OCI-LY7 (cell line): Measurements from ENCODE around the gene MICAL3. TPM values are rescaled to one million over a fixed set of nuclear protein-coding genes. Genes with fewer than 3 reads are reported as not detected.
"Not testable (repeated sequence)": the region's sequence is repeated elsewhere in the genome, so short reads cannot be mapped to it uniquely, and the experiment has no call there.

Experiments
- BruUV-seq: library from RNA; stranded (reverse); fragments of 400-500 nt; replicated peaks from 2 replicates; lab custom pipeline; 2021; lab: Mats Ljungman, UMichigan
- CTCF ChIA-PET: fragments of 300-600 bp; sonication (Branson Sonifier 250); formaldehyde crosslinking; loops from one replicate; lab custom pipeline; 2022; ENCODE audit warnings: antibody characterized with exemption; ENCODE audit not compliant: unreplicated experiment; lab: Charles Lee
- POLR2A ChIA-PET: fragments of 300-600 bp; sonication (Branson Sonifier 250); formaldehyde crosslinking; loops from one replicate; lab custom pipeline; 2022; ENCODE audit warnings: antibody characterized with exemption; lab: Charles Lee
- DNase-seq: peaks from one replicate; pipeline ENCODE4 v3.0.0-alpha.2; 2015; ENCODE audit warnings: low spot score
- H2AFZ ChIP-seq: fragments of 200-600 bp; sonication (generic), shearing (Covaris generic); 2 replicates; pipeline ENCODE4 v1.6.1; 2014; ENCODE audit warnings: mild to moderate bottlenecking, antibody characterized with exemption, low read length, moderate library complexity
- H3K27ac ChIP-seq: fragments of 200-600 bp; sonication (generic); 2 replicates; pipeline ENCODE4 v1.5.1; 2014; ENCODE audit warnings: mixed run types, low read depth, mild to moderate bottlenecking, moderate library complexity, low read length, inconsistent platforms; ENCODE audit not compliant: poor library complexity, severe bottlenecking
- H3K36me3 ChIP-seq: fragments of 200-600 bp; sonication (generic); 2 replicates; pipeline ENCODE4 v1.6.1; 2014; ENCODE audit warnings: mild to moderate bottlenecking, antibody characterized with exemption, low read length, moderate library complexity, mixed read lengths; ENCODE audit not compliant: insufficient read depth
- H3K4me1 ChIP-seq: fragments of 200-600 bp; sonication (generic); 2 replicates; pipeline ENCODE4 v1.5.1; 2014; ENCODE audit warnings: mild to moderate bottlenecking, low read length; ENCODE audit not compliant: insufficient read depth, poor library complexity, severe bottlenecking
- H3K4me2 ChIP-seq: fragments of 200-600 bp; sonication (generic); 2 replicates; pipeline ENCODE4 v1.6.1; 2014; ENCODE audit warnings: mild to moderate bottlenecking, low read length
- H3K4me3 ChIP-seq: fragments of 200-600 bp; sonication (generic); 2 replicates; pipeline ENCODE4 v1.5.1; 2014; ENCODE audit warnings: mild to moderate bottlenecking, low read depth, low read length; ENCODE audit not compliant: poor library complexity, severe bottlenecking
- H3K79me2 ChIP-seq: fragments of 200-600 bp; sonication (generic); 2 replicates; pipeline ENCODE4 v1.6.1; 2016; ENCODE audit warnings: low read depth, mild to moderate bottlenecking, low read length, moderate library complexity, mixed read lengths; ENCODE audit not compliant: insufficient read depth
- H3K9me2 ChIP-seq: fragments of 200-600 bp; sonication (generic); 2 replicates; pipeline ENCODE4 v1.6.1; 2016; ENCODE audit warnings: mild to moderate bottlenecking, low read length, mixed read lengths; ENCODE audit not compliant: insufficient read depth
- H3K9me3 ChIP-seq: fragments of 200-600 bp; sonication (generic); 2 replicates; pipeline ENCODE4 v1.6.1; 2014; ENCODE audit warnings: mild to moderate bottlenecking, mixed run types, low read length, mixed read lengths
- H4K20me1 ChIP-seq: fragments of 200-600 bp; sonication (generic); 2 replicates; pipeline ENCODE4 v1.6.1; 2014; ENCODE audit warnings: mild to moderate bottlenecking, antibody characterized with exemption, low read length, moderate library complexity, mixed read lengths; ENCODE audit not compliant: insufficient read depth
- CTCF ChIP-seq: fragments of 200-600 bp; sonication (generic); conservative IDR thresholded peaks from 2 replicates; pipeline ENCODE4 v1.5.1; 2014; ENCODE audit warnings: mild to moderate bottlenecking, antibody characterized with exemption, low read length, moderate library complexity, mixed read lengths
- EZH2phosphoT487 ChIP-seq: fragments of 200-600 bp; sonication (generic); IDR thresholded peaks from 2 replicates; pipeline ENCODE4 v1.6.1; 2018; ENCODE audit warnings: low read depth, borderline replicate concordance, mild to moderate bottlenecking, mixed run types, antibody characterized with exemption, low read length, moderate library complexity, mixed read lengths
- intact Hi-C: fragments of 100-400 bp; cut with micrococcal nuclease; formaldehyde crosslinking; loops from one replicate; pipeline ENCODE4 v1.10.0; 2022; ENCODE audit not compliant: unreplicated experiment
- total RNA-seq, 2 experiments: library from RNA; depleted of rRNA in 1 of 2; stranded (reverse); fragments of >200 nt in 1 of 2; shearing (Covaris generic) in 1 of 2; gene quantifications; 2 replicates each; pipeline ENCODE4 v1.2.3, GENCODE V29; 2014 to 2022

Gene MICAL3
- total RNA-seq, 2 experiments from 2014 or later, result 80.9 to 210 TPM

GRCh38 chr22:18071968-18072310 is 47.6 kb upstream of the MICAL3 start:
- peak; percentile 79 for DNase-seq
- Histone ChIP-seq H3K36me3 (no peaks in the 10 kb centered on the region), H3K27ac (peak overlapping the region; percentile 99), H3K9me2 (no peaks in the 10 kb centered on the region), H4K20me1 (no peaks in the 10 kb centered on the region), H2AFZ (0 out of 2 replicates have a peak overlapping the region, but pooled peaks have one; percentile 4), H3K79me2 (peaks cover 42% of the 10 kb centered on the region; the same call in 1 of the 2 replicates), H3K4me2 (peak overlapping the region; percentile 84), H3K4me3 (peak overlapping the region; percentile 57), H3K4me1 (peaks cover 99% of the 10 kb centered on the region), H3K9me3 (no peaks in the 10 kb centered on the region)
- TF ChIP-seq EZH2phosphoT487 (no peak), CTCF (peak; percentile 58)
- ChIA-PET POLR2A (interaction anchor here (0.9 to 3.0 kb wide), 8 partner anchors 13 to 292 kb away, joined by 3 to 14 read pairs (median 7); no protein-coding TSS in a partner anchor), CTCF (interaction anchor here (1.0 to 2.3 kb wide), 3 partner anchors 15 to 241 kb away, joined by 3 to 15 read pairs (median 5); no protein-coding TSS in a partner anchor)
- no TSS peak for BruUV-seq
- intact Hi-C loops, result loop anchor here (1.0 kb wide), 1 partner anchor 71 kb away; no protein-coding TSS in a partner anchor

GRCh38 chr22:18071307-18071967 is 47.1 kb upstream of the MICAL3 start:
- not testable (repeated sequence) for BruUV-seq, H4K20me1 ChIP-seq, H3K9me2 ChIP-seq, H3K36me3 ChIP-seq, H2AFZ ChIP-seq, H3K9me3 ChIP-seq
- ChIA-PET POLR2A (interaction anchor here (0.6 to 3.0 kb wide), 8 partner anchors 13 to 292 kb away, joined by 3 to 14 read pairs (median 7); no protein-coding TSS in a partner anchor), CTCF (interaction anchor here (1.0 to 2.3 kb wide), 3 partner anchors 14 to 241 kb away, joined by 3 to 15 read pairs (median 5); no protein-coding TSS in a partner anchor)
- peaks cover 37% of the 10 kb centered on the region; the same call in 1 of the 2 replicates for H3K79me2 ChIP-seq
- H3K27ac ChIP-seq, result peak overlapping the region; percentile 99
- peak overlapping the region; percentile 84 for H3K4me2 ChIP-seq
- intact Hi-C loops, result loop anchor here (1.0 kb wide), 1 partner anchor 70 kb away; no protein-coding TSS in a partner anchor
- peak overlapping the region; percentile 57 for H3K4me3 ChIP-seq
- peaks cover 99% of the 10 kb centered on the region for H3K4me1 ChIP-seq
- DNase-seq, result peak; percentile 91
- TF ChIP-seq CTCF, result peak; percentile 55; the same call in 1 of the 2 replicates
